Stimulated activated naive CD8-positive, alpha-beta T cell treated with anti-CD3 and anti-CD28 coated beads, Interleukin-15, Interleukin-2, amounts not matched to agents 100 ng/mL and 50 ng/mL, for 24 hours (primary cell): ENCODE data around the gene MUCL3.
"Not testable (repeated sequence)": the region's sequence is repeated elsewhere in the genome, so short reads cannot be mapped to it uniquely, and the experiment has no call there.

ENCODE experiments used
- H3K27ac Mint-ChIP-seq: one replicate; pipeline ENCODE4 v1.8.0; 2021; ENCODE audit warnings: mild to moderate bottlenecking, mixed read lengths
- H3K27me3 Mint-ChIP-seq: one replicate; pipeline ENCODE4 v1.8.0; 2021; ENCODE audit warnings: mixed read lengths
- H3K36me3 Mint-ChIP-seq: one replicate; pipeline ENCODE4 v1.8.0; 2021; ENCODE audit warnings: low read depth, mixed read lengths
- H3K4me1 Mint-ChIP-seq: one replicate; pipeline ENCODE4 v1.8.0; 2021; ENCODE audit warnings: low read depth, mixed read lengths
- H3K4me3 Mint-ChIP-seq: one replicate; pipeline ENCODE4 v1.8.0; 2021; ENCODE audit warnings: mild to moderate bottlenecking, mixed read lengths
- H3K9me3 Mint-ChIP-seq: one replicate; pipeline ENCODE4 v1.8.0; 2021; ENCODE audit warnings: mixed read lengths

The MUCL3 gene

DNA sequence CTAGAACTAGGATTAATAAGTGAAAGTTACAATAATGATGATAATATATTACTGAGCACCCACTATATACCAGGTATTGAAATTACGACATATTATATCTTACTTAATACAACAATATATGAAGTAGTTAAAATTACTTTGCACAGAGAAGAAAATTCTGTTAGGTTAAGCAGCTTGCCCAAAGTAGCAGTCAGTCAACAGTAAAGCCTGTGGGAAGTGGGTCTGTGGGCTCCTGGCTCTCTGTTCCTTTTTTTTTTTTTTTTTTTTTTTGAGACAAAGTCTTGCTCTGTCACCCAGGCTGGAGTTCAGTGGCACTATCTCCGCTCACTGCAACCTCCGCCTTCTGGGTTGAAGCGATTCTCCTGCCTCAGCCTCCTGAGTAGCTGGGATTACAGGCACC lies 37.5 kb upstream of the MUCL3 start:
- no peaks in the 10 kb centered on the region for H3K27me3 Mint-ChIP-seq
- H3K27ac Mint-ChIP-seq: no peak overlapping the region
- H3K4me3 Mint-ChIP-seq: no peak overlapping the region
- H3K9me3 Mint-ChIP-seq: no peaks in the 10 kb centered on the region
- H3K36me3 Mint-ChIP-seq: no peaks in the 10 kb centered on the region
- H3K4me1 Mint-ChIP-seq: peaks cover 25% of the 10 kb centered on the region

DNA sequence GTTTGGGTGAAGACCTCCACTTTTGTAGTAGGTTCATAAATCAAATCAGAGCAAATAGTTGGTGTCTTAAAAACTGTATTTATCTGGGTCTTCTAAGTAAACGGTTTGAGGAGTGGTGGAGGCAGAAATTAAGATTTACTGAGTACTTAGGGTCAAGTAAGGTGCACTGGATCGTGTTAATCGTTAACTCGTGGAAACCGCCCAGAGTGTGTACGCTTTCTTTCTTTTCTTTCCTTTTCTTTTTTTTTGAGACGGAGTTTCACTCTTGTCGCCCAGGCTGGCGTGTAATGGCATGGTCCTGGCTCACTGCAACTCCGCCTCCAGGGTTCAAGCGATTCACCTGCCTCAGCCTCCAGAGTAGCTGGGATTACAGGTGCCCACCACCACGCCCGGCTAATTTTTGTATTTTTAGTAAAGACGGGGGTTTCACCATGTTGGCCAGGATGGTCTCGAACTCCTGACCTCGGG lies 33.4 kb upstream of the MUCL3 start:
- peak overlapping the region; percentile 95 for H3K4me3 Mint-ChIP-seq
- peaks cover 24% of the 10 kb centered on the region for H3K36me3 Mint-ChIP-seq
- H3K27me3 Mint-ChIP-seq, H3K9me3 Mint-ChIP-seq: not testable (repeated sequence)
- peak overlapping the region; percentile 90 for H3K27ac Mint-ChIP-seq
- peaks cover 28% of the 10 kb centered on the region for H3K4me1 Mint-ChIP-seq

DNA sequence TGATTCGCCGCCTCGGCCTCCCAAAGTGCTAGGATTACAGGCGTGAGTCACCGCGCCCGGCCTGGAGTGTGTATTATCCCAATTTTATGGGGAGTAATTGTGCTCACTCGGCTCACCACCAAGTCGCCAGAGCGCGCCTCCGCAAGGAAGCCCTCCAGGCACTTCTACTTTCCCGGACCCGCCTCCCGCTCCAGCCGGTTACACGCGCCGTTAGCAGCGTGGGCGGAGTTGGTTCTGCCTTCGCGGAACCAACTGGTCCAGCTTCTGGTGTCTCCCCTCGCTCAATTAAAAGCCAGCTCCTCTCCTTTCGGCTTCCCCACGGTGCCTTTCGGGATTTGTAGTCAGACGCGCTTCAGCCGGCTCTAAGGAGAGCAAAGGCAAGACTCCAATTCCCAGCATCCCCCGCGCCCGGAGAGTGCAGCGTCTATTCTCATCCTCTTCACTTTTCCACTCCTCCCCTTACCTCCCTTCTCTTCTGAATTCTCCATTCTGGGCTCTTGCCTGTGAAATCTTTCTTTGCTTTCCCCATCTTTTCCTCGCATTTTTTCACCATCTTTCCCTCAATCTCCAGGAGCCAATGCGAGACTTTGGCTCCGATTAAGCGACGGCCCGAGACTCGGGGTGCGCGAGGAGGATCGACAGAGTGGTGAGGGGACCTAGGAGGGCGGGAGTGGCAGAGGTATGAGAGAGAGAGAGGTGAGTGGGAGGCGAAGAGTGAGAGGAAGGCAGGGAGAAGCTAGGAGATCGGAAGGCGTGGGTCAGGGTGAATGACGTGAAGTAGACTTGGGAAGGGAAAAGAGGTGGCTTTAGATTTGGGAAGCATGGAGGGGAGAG lies 32.8 kb upstream of the MUCL3 start, which contains the start of gene GTF2H4:
TSS of gene GTF2H4 (plus strand) at position 450 of the 834 bp plus-strand sequence.
- peaks cover 26% of the 10 kb centered on the region for H3K4me1 Mint-ChIP-seq
- peak within 1 kb of the TSS; percentile 90 for H3K27ac Mint-ChIP-seq
- H3K9me3 Mint-ChIP-seq: no peaks in the 10 kb centered on the region
- H3K36me3 Mint-ChIP-seq: peaks cover 30% of the 10 kb centered on the region
- H3K4me3 Mint-ChIP-seq: peak within 1 kb of the TSS; percentile 95
- H3K27me3 Mint-ChIP-seq: no peaks in the 10 kb centered on the region

DNA sequence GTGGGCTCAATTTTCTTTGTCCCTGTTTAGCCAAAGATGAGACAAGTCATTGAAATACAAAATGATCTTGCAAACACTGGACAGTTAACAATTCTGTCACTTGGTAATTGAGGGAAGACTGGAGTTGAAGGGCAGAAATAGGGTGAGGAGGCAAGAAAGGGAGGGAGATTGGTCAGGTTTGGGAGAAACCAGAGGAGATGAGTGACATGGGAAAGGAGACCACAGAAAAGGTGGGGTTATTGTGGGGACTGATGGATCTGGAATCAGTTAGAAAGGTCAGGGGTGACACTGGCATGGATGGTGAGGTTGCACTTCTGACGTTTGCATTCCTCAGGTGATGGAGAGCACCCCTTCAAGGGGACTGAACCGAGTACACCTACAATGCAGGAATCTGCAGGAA lies 32.1 kb upstream of the MUCL3 start:
- Mint-ChIP-seq H3K36me3 (peaks cover 37% of the 10 kb centered on the region), H3K27ac (peak overlapping the region; percentile 90), H3K27me3 (no peaks in the 10 kb centered on the region), H3K4me1 (peaks cover 32% of the 10 kb centered on the region), H3K4me3 (peak overlapping the region; percentile 95), H3K9me3 (no peaks in the 10 kb centered on the region)

DNA sequence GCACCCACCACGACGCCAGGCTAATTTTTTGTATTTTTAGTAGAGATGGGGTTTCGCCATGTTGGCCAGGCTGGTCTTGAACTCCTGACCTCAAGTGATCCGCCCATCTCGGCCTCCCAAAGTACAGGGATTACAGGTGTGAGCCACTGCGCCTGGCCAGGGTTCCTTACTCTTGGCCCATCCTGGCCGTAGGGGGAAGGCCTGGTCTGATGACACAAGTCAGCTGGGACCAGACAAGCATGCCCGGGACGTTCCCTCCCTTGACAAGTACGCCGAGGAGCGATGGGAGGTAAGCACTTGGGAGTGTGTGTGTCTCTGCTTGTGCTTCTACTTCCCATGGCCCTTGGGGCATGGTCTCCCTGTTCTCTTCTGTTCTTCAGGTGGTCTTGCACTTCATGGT lies 30.3 kb upstream of the MUCL3 start:
- not testable (repeated sequence) for H3K27ac Mint-ChIP-seq, H3K4me3 Mint-ChIP-seq, H3K27me3 Mint-ChIP-seq, H3K9me3 Mint-ChIP-seq
- peaks cover 41% of the 10 kb centered on the region for H3K4me1 Mint-ChIP-seq
- H3K36me3 Mint-ChIP-seq: peaks cover 43% of the 10 kb centered on the region

DNA sequence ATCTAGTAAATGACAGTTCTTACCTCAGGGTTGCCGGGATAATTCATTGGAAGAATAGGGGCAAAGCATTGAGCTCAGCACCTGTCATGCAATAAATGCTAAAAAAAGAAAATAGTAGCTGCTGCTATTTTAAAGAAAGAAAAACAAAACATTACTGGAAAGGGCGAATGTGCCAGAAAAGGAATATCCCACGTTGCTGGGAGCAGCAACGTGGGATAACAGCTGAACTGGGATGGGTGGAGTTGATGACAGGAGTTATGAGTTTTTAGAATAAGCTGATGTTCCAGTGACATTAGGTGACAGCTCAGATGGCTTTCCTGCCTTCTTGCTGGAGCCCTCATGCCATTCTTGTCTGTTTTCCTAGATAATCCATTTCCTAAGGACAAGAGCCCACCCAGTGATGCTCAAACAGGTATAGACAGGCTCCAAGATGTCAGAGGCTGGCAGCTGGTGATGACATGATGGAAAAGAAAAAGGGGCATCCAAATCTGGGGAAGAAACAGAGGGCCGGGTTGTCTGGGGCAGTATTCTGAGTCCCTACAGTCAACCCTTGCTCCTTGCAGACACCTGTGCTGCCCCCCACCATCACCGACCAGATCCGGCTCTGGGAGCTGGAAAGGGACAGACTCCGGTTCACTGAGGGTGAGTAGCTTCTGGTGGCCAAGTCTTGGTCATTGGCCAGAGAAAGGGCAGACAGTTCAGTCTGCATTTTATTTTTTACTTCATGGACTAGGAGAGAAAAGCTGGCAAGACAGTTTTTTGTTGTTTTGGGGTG lies 27.8 kb upstream of the MUCL3 start:
- Mint-ChIP-seq H3K9me3 (no peaks in the 10 kb centered on the region), H3K27ac (no peak overlapping the region), H3K4me3 (peak overlapping the region; percentile 93), H3K4me1 (peaks cover 51% of the 10 kb centered on the region), H3K27me3 (no peaks in the 10 kb centered on the region), H3K36me3 (peaks cover 67% of the 10 kb centered on the region)

DNA sequence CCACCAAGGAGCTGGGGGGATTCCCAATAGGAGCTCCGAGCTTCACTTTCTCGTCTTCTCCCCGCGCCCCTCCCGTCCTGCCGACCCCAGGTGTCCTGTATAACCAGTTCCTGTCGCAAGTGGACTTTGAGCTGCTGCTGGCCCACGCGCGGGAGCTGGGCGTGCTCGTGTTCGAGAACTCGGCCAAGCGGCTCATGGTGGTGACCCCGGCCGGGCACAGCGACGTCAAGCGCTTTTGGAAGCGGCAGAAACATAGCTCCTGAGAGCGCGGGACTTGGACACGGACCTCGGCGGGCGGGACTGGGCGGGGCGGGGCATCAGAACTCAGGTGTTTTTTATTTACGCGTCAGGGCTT lies 27.1 kb upstream of the MUCL3 start:
- Mint-ChIP-seq H3K36me3 (peaks cover 74% of the 10 kb centered on the region), H3K4me1 (peaks cover 43% of the 10 kb centered on the region)

DNA sequence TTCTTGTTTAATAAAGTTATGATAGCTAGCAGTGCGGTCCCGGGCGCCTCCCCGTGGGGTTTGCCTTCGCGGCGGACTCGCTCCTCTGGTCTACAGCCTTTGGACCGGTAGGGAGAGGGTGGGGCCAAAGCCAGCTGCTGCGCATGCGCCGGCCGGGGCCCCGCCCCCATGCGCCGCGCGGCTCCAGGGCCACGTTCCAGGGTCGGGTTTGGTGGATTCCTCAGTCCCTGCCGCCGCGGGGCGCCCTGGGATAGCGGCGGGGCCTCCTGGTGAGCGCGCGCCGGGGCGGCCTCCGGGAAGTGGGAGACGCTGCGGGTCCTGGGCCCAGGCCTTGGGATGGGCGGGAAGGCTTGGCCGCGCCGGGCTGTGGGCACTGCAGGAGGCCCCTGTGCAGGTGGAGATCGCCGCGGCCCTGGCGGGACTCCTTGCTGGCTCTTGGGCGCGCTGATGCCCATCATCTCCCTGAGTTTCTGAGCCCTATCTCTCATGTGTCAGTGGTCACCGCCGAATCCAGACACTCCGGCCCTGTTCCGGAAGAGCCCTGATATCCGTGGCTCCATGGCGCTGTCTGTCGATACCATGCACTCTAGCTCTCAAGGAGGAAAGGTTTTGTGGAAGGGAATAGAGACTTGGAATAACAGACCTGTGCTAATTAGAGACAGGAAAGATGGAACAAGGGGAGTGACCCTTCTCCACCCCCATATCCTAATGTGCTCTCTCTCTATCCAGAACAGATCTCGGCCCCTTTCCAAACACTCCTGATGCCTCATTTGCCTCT lies 26.5 kb upstream of the MUCL3 start, which contains the start of gene VARS2:
TSS of gene VARS2 (plus strand) at position 163 of the 778 bp plus-strand sequence. CDS start at position 762, 599 bp downstream.
- Mint-ChIP-seq H3K27me3 (no peaks in the 10 kb centered on the region), H3K27ac (peak within 1 kb of the TSS; percentile 94), H3K4me3 (peak within 1 kb of the TSS; percentile 93), H3K9me3 (no peaks in the 10 kb centered on the region), H3K4me1 (peaks cover 38% of the 10 kb centered on the region), H3K36me3 (peaks cover 78% of the 10 kb centered on the region)

More for the DNA sequence above, 27.1 kb upstream of the MUCL3 start:
- no peaks in the 10 kb centered on the region for H3K9me3 Mint-ChIP-seq
- peak overlapping the region; percentile 93 for H3K4me3 Mint-ChIP-seq
- H3K27ac Mint-ChIP-seq: peak overlapping the region; percentile 94
- no peaks in the 10 kb centered on the region for H3K27me3 Mint-ChIP-seq

DNA sequence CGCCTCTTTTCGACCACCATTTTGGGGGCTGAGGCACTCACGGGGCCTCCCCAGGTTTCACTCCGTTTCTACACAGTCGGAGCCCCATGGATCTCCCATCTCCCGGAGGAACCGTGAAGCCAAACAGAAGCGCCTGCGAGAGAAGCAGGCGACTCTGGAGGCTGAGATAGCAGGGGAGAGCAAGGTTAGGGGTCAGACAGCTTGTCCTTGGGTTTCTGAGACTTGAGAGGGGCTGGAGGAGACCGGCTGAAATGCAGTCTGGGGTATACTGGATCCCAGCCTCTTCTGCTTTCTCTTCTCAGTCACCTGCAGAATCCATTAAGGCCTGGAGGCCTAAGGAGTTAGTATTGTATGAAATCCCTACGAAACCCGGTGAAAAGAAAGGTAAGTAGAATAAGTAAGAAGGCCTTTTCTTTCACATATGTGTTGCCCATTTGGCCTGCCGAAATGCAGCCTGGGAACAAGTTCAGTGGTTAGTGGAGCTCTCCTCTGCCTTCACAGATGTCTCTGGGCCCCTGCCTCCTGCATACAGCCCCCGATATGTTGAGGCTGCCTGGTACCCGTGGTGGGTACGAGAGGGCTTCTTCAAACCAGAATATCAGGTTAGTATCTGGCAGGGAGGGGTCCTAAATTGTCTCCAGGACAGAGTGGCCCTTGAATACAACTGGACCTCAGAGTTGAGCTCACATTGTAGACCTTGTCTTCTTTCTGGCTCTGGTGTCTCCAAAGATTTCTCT lies 25.8 kb upstream of the MUCL3 start:
- peaks cover 38% of the 10 kb centered on the region for H3K4me1 Mint-ChIP-seq
- no peaks in the 10 kb centered on the region for H3K27me3 Mint-ChIP-seq
- peak overlapping the region; percentile 94 for H3K27ac Mint-ChIP-seq
- no peaks in the 10 kb centered on the region for H3K9me3 Mint-ChIP-seq
- peaks cover 81% of the 10 kb centered on the region for H3K36me3 Mint-ChIP-seq
- H3K4me3 Mint-ChIP-seq: peak overlapping the region; percentile 93

DNA sequence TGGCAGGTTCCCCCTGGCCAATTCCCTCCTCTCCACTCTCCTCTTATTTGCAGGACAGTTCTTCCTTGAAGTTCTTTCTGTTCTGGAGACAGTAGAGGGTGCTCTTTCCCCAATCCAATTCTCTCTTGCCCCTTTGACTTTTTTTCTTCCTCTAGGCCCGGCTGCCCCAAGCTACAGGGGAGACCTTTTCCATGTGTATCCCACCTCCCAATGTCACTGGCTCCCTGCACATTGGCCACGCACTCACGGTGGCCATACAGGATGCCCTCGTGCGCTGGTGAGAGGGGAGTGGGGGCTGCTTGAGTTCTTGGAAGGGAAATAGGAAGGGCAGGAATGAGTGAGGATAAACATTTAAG lies 25.2 kb upstream of the MUCL3 start:
- H3K4me3 Mint-ChIP-seq: peak overlapping the region; percentile 93
- H3K27ac Mint-ChIP-seq: peak overlapping the region; percentile 28
- peaks cover 81% of the 10 kb centered on the region for H3K36me3 Mint-ChIP-seq
- no peaks in the 10 kb centered on the region for H3K9me3 Mint-ChIP-seq
- H3K4me1 Mint-ChIP-seq: peaks cover 38% of the 10 kb centered on the region
- H3K27me3 Mint-ChIP-seq: no peaks in the 10 kb centered on the region

DNA sequence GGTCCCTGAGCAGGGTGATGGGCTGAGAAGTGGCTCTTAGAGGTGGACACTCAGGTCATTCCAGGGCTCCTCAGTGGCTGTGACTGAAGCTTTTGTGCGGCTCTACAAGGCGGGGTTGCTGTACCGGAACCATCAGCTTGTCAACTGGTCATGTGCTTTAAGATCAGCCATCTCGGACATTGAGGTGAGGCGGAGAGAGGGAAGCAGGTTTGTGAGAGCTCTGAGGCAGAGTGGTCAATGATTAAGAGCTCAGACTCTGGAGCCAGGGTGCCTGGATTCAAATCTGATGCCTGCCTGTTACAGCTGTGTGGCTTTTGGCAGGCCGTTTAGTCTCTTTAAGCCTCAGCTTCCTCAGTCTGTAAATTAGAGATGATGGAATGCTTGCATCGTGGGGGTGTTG lies 23.7 kb upstream of the MUCL3 start:
- Mint-ChIP-seq H3K9me3 (no peaks in the 10 kb centered on the region), H3K27me3 (no peaks in the 10 kb centered on the region), H3K4me3 (no peak overlapping the region), H3K36me3 (peaks cover 72% of the 10 kb centered on the region), H3K4me1 (peaks cover 38% of the 10 kb centered on the region), H3K27ac (no peak overlapping the region)

DNA sequence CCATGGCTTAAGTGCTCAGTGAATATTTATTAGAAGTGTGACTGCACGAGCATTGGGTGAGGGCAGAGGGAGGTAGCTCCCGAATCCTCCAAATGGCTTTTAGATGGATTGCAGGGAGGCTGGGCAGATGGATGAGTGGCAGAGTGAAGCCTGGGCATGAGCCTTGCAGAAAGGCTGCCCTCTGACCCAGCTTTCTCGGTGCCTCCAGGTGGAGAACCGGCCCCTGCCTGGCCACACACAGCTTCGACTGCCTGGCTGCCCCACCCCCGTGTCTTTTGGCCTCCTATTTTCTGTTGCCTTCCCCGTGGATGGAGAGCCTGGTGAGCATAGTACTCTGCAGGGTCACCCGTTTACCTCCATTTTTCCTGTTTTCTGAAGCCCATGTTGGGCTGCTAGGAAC lies 23.3 kb upstream of the MUCL3 start:
- Mint-ChIP-seq H3K36me3 (peaks cover 72% of the 10 kb centered on the region), H3K9me3 (no peaks in the 10 kb centered on the region), H3K4me1 (peaks cover 38% of the 10 kb centered on the region), H3K27ac (no peak overlapping the region), H3K27me3 (no peaks in the 10 kb centered on the region), H3K4me3 (no peak overlapping the region)

DNA sequence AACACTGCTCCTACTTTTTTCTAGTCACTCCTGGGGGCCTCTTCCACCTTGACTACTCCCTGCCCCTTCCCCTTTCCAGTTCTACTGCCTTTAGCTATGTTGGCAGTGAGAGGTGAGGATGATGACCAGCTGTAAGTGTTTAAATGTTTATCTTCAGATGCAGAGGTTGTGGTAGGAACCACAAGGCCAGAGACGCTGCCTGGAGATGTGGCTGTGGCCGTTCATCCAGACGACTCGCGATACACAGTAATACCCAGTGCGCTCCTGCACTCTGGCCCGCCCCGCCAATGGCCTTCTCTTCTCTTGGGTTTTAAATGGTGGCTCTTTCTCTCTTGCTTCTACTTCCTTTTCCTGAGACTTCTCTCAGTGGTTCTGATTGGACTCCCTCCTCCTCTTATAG lies 22.1 kb upstream of the MUCL3 start:
- H3K27me3 Mint-ChIP-seq: no peaks in the 10 kb centered on the region
- no peaks in the 10 kb centered on the region for H3K9me3 Mint-ChIP-seq
- H3K4me1 Mint-ChIP-seq: peaks cover 27% of the 10 kb centered on the region
- peaks cover 73% of the 10 kb centered on the region for H3K36me3 Mint-ChIP-seq
- no peak overlapping the region for H3K27ac Mint-ChIP-seq
- H3K4me3 Mint-ChIP-seq: no peak overlapping the region

DNA sequence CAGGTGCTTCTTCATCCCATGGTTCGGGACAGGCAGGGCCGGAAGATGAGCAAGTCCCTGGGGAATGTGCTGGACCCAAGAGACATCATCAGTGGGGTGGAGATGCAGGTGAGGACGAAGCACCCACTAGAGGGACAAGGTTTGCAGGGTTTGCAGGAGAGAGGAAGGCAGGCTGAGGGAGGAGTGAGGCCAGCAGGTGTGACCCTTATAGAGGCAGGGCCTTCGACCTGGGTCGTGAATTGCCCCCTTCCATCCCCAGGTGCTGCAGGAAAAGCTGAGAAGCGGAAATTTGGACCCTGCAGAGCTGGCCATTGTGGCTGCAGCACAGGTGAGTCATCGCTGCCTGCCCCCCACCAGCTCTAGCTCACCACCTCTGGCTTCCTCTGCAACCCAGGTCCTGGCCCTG lies 18.3 kb upstream of the MUCL3 start:
- Mint-ChIP-seq H3K4me3 (no peak overlapping the region), H3K4me1 (no peaks in the 10 kb centered on the region), H3K36me3 (peaks cover 73% of the 10 kb centered on the region), H3K27ac (no peak overlapping the region), H3K9me3 (no peaks in the 10 kb centered on the region), H3K27me3 (no peaks in the 10 kb centered on the region)
